CD4-positive, alpha-beta T cell treated with Interleukin-6 at 100 ng/mL for 8 hours (primary cell): ENCODE measurements around the gene DCLK3.

Experiments used
- DNase-seq: peaks from one replicate; pipeline ENCODE4 v3.0.0-alpha.2; 2020; ENCODE audit warnings: mixed read lengths, low spot score

Gene DCLK3, protein sequence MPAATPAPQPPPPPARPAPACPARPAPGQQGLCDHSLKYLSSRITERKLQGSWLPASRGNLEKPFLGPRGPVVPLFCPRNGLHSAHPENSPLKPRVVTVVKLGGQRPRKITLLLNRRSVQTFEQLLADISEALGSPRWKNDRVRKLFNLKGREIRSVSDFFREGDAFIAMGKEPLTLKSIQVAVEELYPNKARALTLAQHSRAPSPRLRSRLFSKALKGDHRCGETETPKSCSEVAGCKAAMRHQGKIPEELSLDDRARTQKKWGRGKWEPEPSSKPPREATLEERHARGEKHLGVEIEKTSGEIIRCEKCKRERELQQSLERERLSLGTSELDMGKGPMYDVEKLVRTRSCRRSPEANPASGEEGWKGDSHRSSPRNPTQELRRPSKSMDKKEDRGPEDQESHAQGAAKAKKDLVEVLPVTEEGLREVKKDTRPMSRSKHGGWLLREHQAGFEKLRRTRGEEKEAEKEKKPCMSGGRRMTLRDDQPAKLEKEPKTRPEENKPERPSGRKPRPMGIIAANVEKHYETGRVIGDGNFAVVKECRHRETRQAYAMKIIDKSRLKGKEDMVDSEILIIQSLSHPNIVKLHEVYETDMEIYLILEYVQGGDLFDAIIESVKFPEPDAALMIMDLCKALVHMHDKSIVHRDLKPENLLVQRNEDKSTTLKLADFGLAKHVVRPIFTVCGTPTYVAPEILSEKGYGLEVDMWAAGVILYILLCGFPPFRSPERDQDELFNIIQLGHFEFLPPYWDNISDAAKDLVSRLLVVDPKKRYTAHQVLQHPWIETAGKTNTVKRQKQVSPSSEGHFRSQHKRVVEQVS

DNA sequence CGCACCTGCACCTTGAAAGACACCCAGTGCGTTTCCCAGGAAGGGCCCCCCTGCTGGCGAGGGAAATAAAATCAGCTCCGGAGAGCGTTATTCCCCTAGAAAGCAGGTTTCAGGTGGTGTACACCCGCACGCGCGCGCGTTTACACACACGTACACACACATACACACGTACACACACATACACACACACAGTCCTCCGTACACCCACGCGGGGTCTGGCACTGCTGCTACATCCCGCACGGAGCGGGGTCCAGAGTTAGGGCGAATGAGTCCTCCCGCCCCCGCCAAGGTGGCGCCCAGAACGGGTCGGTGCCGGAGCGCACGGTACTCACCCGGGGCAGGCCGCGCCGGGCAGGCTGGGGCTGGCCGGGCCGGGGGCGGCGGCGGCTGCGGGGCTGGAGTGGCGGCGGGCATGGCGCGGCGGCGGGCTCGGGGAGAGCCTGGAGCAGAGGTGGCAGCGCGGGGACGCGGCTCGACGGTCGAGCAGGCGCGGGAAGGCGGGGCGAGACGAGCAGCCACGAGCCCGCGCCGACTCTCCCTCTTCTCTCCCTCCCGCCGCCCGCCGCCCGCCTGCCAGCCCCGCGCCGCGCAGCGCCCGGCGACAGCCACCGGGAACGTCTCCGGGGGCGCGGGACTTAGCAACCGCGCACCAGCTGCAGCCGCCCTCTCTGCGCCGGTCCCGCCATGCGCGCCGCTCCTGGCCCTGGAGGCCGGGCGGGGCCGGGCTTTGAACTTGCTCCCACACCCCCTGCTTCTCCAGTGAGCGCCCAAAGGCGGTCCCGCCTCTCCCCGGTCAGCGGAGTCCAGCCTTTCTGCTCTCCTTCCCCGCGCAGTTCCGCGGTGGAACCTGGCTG lies at the start of gene DCLK3:
Gene DCLK3, minus strand, starts transcription at position 704 of the 854 bp plus-strand sequence. Its CDS starts 290 bp downstream, at position 414.
- DNase-seq, result no peak

GRCh38 chr3:36813305-36813704 lies 49.0 kb upstream of the DCLK3 start:
- DNase-seq, result no peak

DNA sequence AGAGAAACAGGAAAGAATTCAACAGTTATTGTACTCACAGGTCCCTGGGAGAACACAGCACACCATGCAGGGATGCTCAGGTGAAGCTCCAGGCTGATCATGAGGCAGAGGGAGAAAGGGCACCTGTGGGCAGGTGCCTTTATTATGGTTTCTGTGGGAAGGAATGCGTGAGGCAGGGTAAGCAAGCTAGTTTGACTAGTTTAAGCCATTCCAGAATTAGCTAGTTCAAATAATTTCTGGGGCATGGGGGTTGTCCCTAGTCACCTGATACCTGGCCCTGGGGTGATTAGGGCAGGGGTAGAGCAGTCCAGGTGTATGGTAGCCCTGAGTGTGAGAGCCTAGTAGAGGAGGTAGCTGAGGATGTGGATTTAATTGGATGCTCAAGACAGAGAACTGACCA lies 47.9 kb upstream of the DCLK3 start:
- no peak for DNase-seq

- no peak for DNase-seq
Measured at GRCh38 chr3:36811768-36812167, 47.4 kb upstream of the DCLK3 start.

DNA sequence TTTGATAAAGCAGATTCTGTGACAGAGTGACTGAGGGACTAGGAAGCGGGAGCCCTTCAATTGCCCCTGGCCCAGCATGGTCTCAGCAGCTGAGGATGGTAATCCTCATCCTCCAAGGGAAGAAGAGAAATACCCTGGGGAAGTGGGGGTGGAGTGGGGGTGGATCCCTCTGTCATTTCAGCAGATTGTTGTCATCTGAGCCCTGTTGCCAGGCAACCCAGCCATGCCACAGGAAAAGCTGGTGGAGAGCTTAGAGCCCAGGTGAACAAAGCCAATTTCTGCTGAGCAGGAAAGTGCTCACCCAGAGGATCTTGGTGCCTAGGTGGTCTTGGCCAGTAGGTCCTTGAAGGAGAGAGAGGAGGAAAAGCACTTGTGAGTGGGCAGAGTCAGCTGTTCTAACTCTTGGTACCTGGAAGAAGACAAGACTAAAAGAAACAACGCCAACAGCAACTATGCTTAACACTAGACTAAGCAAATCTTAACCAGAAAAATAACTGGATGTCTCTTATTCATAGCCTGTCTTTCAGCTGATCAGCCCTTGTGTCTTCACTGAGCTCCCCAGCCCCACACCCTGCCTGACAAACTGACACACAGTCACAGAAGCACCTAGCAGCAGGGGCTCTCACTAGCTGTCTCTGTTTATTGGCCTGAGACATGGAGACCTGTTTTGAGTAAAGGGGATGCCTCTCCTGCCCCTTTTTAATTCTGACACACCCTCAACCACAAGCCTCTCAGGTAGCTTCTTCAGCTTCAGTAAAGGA lies 40.1 kb upstream of the DCLK3 start:
- no peak for DNase-seq

- no peak for DNase-seq
Measured at GRCh38 chr3:36803091-36803791, 38.9 kb upstream of the DCLK3 start.

- DNase-seq, result no peak
Measured at GRCh38 chr3:36800533-36801116, 36.3 kb upstream of the DCLK3 start.

- no peak for DNase-seq
Measured at GRCh38 chr3:36796881-36797280, 32.5 kb upstream of the DCLK3 start.

GRCh38 chr3:36796161-36796560 lies 31.8 kb upstream of the DCLK3 start:
- no peak for DNase-seq

DNA sequence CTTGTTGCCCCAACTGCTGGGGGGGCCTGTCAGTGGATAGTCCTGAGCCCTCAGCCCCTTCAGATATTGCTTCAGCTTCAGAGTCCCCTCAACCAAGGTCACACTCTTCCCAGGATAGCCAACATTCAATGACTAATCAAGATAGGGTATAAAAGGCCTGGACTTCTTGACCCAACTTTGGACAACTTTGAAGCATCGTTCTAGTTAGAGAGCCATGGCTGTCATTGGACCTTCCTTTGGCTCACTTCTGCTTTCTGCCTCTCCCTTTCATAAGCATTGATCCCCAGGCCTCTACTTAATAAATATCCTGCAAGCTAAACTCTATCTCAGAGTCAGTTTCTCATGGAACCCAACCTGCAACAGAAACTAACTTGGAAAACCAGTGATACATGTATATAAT lies 31.3 kb upstream of the DCLK3 start:
- no peak for DNase-seq

GRCh38 chr3:36792342-36792741 lies 28.0 kb upstream of the DCLK3 start:
- no peak for DNase-seq

DNA sequence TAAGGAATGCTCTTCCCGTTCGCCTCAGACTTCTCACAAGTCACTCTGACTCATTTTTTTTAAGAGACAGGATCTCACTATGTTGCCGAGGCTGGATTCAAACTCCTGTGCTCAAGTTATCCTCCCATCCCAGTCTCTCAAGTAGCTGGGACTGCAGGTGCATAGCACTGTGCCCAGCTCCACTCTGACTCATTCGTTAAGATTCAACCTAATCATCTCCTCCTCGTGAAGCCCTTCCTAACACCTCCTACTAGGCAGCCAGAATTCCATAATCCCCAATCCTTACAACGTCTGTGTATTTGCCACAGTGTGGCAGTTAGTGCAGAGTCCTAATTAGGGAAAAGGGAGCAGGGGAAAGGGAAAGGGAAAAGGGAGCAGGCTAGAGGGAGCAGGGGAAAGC lies 26.4 kb upstream of the DCLK3 start:
- DNase-seq, result no peak

GRCh38 chr3:36786921-36787890 lies 22.9 kb upstream of the DCLK3 start:
- DNase-seq, result no peak

DNA sequence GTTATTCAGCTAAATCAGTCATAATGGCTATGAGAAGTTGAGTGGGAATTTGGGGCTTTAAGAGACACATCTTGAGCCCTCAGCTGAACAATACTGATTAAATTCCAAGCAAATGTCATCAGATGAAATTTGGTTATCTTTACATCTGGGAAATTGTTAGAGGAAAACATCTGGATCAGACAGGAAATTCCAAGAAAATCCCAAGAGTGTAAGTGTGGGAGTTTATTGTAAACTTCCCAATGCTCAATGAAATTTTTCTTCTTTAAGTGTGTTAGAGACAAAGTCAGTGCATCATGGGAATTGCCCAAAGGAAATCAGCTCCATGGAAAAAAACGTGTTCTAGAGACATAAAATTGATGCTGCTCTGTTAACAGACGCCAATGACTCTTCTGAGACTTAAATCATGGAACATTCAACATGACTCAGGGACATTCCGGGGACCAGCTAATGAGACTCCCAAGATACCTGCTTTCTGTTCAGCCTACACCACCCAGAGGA lies 19.8 kb upstream of the DCLK3 start:
- no peak for DNase-seq

GRCh38 chr3:36777424-36778218 lies 13.3 kb upstream of the DCLK3 start:
- DNase-seq, result no peak

DNA sequence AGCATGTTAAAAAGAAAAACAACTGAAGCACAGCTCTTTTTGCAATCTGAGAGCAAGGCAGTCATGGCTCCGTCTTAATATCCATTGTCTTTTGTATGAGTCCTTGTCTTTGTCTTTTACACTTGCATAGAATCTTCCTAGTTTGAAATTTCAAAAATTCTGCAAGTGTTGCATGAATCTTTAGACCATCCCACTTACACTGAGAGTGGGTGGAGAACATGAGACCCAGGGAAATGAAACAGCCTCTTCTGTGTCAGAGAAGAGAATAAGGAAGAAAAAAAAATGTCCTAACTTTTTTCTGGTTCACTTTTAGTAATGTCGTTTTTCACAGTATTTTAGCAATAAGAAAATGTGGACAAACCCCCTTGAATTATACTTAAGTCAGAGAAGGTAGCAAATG lies 12.1 kb upstream of the DCLK3 start:
- DNase-seq, result no peak

GRCh38 chr3:36774052-36774451 lies 9.7 kb upstream of the DCLK3 start:
- no peak for DNase-seq

DNA sequence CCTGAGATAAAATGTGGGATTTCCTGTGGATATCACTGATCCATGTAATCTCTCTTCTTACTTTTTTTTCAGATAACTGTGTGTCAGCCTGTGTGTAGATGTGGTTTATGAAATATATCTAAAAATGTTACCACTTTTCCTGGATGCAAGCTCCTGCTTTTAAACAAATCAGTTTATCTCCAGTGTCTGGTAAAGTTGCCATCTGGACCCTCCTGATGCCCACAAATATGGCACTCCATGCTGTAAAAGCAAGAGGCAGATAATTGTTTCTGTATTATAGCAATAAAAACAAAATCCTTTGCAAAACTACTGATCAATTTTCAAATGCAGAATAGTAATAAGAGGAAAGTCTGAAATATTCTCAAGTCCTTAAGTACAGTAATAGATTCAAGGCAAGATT lies 7.6 kb upstream of the DCLK3 start:
- DNase-seq, result no peak
